T47D (cell line): ENCODE measurements around the gene MLXIP.
A peak's percentile ranks its signal among the peaks of the same experiment; 100 is the strongest.
"Not testable (repeated sequence)": the region's sequence is repeated elsewhere in the genome, so short reads cannot be mapped to it uniquely, and the experiment has no call there.

ENCODE experiments used
- DNase-seq, 2 experiments: peaks; one replicate each; pipeline versions ENCODE4 v3.0.0 to v3.0.0-alpha.2; 2011 to 2012; ENCODE audit warnings: low read depth in 1 of 2, low spot score in 1 of 2
- JUND ChIP-seq: IDR thresholded peaks from 2 replicates; pipeline ENCODE4 v1.6.1; 2012; ENCODE audit warnings: low read depth
- in situ Hi-C: cut with HindIII; loops from 2 replicates; pipeline ENCODE4 v1.10.0; 2016; ENCODE audit warnings: low sequenced_read_pairs, low pct_unique_long_range_greater_than_20kb

The MLXIP gene

DNA sequence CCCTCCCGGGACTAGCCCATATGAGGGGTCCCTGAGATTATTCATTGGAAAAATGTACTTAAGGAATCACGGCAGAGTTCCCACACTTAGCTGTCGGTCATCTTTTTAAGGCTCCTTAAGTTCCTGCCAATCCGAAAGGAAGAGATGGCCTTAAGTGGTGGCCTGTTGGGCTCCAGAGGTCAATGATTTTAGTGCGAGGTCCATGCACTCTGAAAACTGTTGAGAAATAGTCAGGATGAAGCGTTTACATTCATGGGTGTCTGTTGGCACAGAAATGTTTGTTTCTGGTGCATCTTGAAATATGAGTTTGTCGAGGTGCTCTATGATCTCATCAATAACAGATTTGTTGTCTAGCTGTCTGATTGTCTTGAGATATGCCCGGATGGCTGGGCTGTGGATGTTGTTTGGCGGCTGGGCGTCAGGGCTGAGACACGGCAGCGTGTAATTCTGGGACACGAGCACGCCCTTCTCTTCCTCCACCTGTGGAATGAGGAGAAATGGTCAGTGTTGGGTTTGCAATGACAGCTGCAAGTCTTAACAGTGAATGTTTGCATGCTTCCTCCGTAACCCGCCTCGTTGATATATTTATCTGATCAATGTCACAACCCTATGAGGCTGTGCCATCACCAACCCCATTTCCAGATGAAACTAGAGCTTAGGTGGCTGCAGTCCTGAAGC, 93.8 kb downstream of the MLXIP start:
- in situ Hi-C loops: no loop called here
- TF ChIP-seq JUND: no peak
- DNase-seq: no peak

DNA sequence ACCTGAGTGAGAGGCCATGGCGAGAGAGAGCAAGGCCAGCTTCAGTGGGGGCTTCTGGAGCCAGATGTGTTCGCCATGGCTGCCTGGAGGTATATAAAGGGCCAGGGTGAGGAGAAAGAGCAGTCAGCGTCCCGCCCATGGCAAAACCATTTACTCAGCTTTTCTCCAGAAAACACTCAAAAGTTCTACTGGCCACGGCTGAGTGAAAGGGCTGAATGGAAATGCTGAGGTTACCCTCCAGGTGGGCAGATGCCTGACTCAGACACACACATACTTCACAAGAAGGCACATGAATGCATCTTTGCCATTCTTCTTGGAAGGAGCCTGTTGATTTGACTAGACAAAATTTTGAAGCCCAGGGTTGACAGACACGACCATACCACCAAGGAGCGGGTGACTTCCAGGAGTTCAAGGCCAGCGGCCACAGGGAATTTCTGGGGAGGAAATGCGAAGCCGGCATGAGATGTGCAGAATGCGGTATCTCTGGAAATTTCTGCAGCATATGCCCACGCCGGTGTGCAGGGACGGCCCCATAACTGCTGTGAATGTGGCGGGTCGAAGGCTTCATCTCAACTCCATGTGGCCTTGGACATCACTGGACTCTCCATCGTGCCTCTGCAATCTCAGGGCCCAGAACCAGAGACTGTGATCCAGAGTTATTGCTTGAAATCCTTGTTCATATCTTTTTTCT, 95.7 kb downstream of the MLXIP start, which contains the start of gene IL31:
Gene IL31 (minus strand): TSS at position 67 of the 691 bp plus-strand sequence. CDS start 49 bp downstream, at position 18.
- in situ Hi-C loops: no loop called here
- TF ChIP-seq JUND: no peak
- no peak for DNase-seq

- DNase-seq, in situ Hi-C loops: not testable (repeated sequence)
These were observed 97.9 kb downstream of the MLXIP start for GRCh38 chr12:122176473-122176872.

DNA sequence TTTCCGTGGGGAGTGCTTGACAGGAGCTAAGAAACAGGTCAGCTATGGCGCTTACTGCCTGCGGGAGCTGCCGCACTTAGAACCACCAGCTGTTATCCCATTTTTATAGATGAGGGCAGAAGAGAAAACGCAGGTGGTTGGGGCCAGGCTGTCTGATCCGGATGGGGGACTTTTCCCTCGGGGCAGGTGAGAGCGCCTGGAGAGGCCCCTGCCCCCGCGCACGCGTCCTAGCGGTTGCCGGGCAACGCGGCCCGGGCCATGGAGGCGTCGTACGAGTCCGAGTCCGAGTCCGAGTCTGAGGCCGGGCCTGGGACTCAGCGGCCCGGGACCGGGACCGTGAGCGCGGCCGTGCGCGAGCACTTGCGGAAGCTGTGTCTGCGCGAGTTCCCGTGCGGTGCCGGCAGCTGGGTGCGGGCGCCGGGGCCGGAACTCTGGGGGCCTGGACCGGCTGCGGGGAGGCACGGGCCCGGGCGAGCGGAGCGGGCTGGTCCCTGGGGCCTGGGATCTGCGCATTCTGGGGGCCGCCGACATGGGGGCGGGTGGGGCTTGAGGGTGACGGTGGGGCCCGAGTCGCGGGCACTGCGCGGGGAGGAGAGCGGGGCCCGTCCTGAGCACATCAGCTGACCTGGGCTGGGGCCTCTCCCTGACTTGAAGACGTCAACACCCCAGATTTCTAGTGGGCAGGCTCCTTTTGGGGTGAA, 104.5 kb downstream of the MLXIP start, which contains the start of gene LRRC43:
Gene LRRC43 (plus strand): TSS at position 237 of the 701 bp plus-strand sequence. CDS start 22 bp downstream, at position 259.
- in situ Hi-C loops: no loop called here
- peak; percentile 39 to 67 for DNase-seq

DNA sequence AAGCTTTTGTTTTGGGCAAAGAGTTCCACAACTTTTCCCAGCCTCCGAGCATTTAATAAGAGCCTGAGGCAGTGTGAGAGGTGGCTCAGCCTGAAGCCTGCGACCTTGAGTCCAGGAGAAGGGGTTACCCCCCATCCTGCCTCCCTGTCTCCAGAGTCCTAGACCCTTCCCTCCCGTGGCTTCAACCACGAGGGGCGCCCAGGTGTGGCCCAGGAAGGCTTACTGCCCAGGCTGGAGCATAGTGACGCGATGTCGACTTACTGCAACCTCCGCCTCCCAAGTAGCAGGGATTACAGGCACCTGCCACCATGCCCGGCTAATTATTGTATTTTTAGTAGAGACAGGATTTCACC, 105.0 kb downstream of the MLXIP start:
- no peak for TF ChIP-seq JUND
- no peak for DNase-seq
- in situ Hi-C loops: no loop called here

More for the DNA sequence above, 104.5 kb downstream of the MLXIP start, which contains the start of gene LRRC43:
- no peak for TF ChIP-seq JUND

DNA sequence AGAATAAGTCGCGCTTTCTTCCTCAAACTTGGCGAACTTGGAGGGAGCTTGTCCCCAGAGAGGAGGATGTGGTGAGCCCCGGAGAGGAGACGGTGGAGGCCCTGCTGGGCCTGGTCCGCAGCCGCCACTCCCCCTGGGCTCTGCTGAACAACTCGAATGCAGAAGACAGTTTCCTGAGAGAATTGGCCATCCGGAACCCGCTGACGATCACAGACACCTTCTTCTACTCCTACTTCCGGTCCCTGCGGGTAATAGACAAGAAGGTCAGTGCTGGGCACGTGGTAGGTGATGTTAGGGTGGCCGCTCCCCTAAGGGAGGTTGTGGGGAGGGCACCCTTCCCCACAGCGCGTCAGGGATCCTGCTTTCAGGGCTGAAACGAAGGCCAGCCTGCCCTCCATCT, 106.0 kb downstream of the MLXIP start:
- DNase-seq: no peak
- in situ Hi-C loops: no loop called here
- no peak for TF ChIP-seq JUND

- TF ChIP-seq JUND: no peak
- DNase-seq: no peak
- in situ Hi-C loops: no loop called here
These were observed 106.5 kb downstream of the MLXIP start for GRCh38 chr12:122185079-122185478.

DNA sequence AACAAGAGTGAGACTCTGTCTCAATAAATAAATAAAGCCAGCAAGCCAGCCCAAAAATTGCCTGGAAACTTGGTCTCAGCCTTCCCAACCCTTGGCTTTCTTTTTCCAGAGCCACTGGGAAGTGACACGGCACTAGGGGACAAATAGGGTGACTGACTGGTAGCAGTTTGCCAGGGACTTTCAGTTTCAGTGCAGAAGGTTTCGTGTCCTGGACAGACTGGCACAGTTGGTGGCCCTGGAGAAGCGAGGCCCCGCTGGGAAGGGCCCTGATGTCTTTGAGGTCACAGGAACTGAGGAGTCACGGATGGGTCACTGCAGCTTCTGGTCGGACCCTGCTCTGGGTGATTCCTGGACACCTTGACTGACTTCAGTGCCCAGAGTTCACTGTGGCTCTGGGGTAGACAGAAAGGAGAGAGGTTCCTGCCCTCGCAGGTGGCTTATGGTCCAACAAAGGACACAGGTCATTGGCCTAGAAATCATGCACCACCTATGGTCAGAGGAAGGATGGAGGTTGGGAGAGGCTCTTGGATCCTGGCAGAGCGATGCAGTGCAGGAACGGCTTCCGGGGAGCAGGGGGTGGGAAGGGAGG, 107.0 kb downstream of the MLXIP start:
- no peak for DNase-seq
- TF ChIP-seq JUND: no peak
- in situ Hi-C loops: no loop called here

- DNase-seq: no peak
- no peak for TF ChIP-seq JUND
- in situ Hi-C loops: no loop called here
These were observed 108.9 kb downstream of the MLXIP start for GRCh38 chr12:122187466-122187865.

DNA sequence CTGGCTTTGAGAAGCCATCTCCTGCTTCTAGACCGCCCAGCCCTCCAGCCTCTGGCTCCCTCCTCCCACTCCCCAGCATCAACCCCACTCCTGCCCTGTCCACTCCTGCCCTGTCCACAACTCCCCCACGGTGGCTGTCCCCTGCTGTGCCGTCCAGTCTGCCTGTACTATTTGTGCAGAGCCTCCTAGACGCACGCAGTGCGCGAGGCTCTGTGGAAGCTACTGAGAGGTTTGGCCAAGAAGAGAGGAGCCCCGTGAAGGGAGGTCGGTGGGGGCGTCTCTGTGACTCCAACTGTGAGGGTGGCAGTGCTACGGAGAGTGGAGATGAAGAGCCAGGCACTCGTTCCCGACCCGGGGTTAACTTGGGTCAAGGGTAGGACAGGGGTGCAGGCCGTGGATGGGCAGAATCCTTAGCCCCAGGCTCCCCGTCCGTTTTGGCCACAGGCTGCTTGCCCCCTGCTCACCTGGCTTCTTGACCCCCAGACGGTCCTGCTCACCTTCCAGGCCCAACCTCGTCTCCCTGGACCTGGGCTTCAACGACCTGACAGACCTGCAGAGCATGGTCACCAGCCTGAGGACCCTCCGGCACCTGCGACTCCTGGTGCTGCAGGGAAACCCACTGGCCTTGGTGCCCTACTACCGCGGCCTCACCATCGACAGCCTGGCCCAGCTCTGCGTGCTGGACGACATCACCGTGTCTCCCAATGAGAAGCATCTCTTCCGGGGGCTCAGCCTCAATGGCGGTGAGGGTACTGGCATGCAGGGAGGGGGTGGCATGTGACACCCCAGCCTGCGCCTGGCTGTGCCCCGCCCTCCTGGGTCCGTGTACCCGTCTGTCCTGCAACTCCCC, 111.3 kb downstream of the MLXIP start:
- DNase-seq: no peak
- in situ Hi-C loops: no loop called here
- no peak for TF ChIP-seq JUND

DNA sequence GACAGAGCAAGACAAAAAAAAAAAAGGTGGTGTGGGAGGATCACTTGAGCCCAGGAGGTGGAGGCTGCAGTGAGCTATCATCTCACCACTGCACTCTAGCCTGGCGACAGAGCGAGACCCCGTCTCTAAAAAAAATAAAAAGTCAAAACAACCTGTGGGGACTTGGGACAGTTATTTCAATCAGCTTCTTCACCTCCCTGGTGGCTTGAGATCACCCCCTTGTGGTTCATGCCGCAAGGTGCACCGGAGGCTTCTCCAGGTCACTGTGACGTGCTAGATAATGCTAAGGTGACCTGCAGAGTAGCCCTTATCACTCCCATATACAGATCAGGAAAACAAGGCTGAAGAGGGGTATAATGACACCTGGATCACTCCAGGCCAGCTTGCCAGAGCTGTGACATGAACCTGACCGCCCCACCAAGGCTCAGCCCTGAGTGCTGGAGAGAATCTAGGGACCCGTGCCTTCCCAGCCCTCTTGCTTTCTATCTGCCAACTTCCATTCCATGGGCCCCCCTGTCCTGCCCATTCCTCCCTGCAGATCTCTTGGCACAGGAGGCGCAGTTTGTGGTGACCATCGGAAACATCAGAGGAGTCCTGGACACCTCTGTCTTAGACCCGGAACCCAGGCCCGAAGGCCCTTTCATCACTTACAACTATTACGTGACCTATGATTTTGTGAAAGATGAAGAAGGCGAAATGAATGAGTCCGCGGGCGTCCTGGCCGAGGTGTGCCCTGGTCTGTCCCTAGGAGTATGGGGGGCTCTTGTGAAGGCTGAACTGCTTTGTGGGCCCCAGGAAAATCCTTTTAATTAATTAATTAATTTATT, 112.5 kb downstream of the MLXIP start:
- DNase-seq: peak; percentile 75 to 95
- no peak for TF ChIP-seq JUND
- in situ Hi-C loops: no loop called here
